Keratinocyte (primary cell): Measurements from ENCODE around the gene PRR15. TPM values are rescaled to one million over a fixed set of nuclear protein-coding genes. Genes with fewer than 3 reads are reported as not detected.

Source experiments
- DNase-seq: peaks from one replicate; pipeline ENCODE4 v3.0.0-alpha.2; 2011; ENCODE audit warnings: low read depth, missing footprints, low spot score
- FAIRE-seq: peaks from 2 replicates; lab custom pipeline; 2011; peaks lifted over from hg19 to GRCh38; lab: Jason Lieb, UNC
- H2AFZ ChIP-seq: 2 replicates; pipeline ENCODE4 v1.6.0; 2012; ENCODE audit warnings: low read length, control low read depth, inconsistent platforms; ENCODE audit not compliant: control insufficient read depth
- H3K27ac ChIP-seq: 2 replicates; pipeline ENCODE4 v1.5.1; 2011; ENCODE audit warnings: low read length; ENCODE audit not compliant: control insufficient read depth, insufficient read depth
- H3K27me3 ChIP-seq: 3 replicates; pipeline ENCODE4 v1.6.0; 2011; ENCODE audit warnings: low read length; ENCODE audit not compliant: control insufficient read depth, insufficient read depth; ENCODE audit errors: extremely low read depth
- H3K36me3 ChIP-seq, 2 experiments: 2 replicates in 1 of 2; 3 replicates in 1 of 2; pipeline ENCODE4 v1.5.1; 2011; ENCODE audit warnings: low read length in 2 of 2, mild to moderate bottlenecking in 1 of 2; ENCODE audit not compliant: control insufficient read depth in 2 of 2, insufficient read depth in 2 of 2; ENCODE audit errors: extremely low read depth in 1 of 2
- H3K4me1 ChIP-seq: 3 replicates; pipeline ENCODE4 v1.5.1; 2011; ENCODE audit warnings: low read length; ENCODE audit not compliant: control insufficient read depth, insufficient read depth; ENCODE audit errors: extremely low read depth
- H3K4me2 ChIP-seq: 3 replicates; pipeline ENCODE4 v1.6.0; 2011; ENCODE audit warnings: low read depth, low read length; ENCODE audit not compliant: control insufficient read depth, insufficient read depth; ENCODE audit errors: extremely low read depth
- H3K4me3 ChIP-seq, 3 experiments: fragments of 200-600 bp in 1 of 3; sonication (generic) in 1 of 3; 2 replicates in 2 of 3; 3 replicates in 1 of 3; pipeline ENCODE4 v1.5.1; 2011 to 2016; ENCODE audit warnings: low read length in 3 of 3, mild to moderate bottlenecking in 3 of 3, control low read depth in 2 of 3, inconsistent platforms in 1 of 3, low read depth in 1 of 3, mixed read lengths in 1 of 3, mixed run types in 1 of 3, moderate library complexity in 1 of 3; ENCODE audit not compliant: control insufficient read depth in 2 of 3, insufficient read depth in 2 of 3; ENCODE audit errors: extremely low read depth in 1 of 3
- H3K79me2 ChIP-seq: 2 replicates; pipeline ENCODE4 v1.6.0; 2012; ENCODE audit warnings: low read length; ENCODE audit not compliant: control insufficient read depth, insufficient read depth
- H3K9ac ChIP-seq: 3 replicates; pipeline ENCODE4 v1.6.0; 2011; ENCODE audit warnings: low read length; ENCODE audit not compliant: control insufficient read depth, insufficient read depth; ENCODE audit errors: extremely low read depth
- H3K9me1 ChIP-seq: 3 replicates; pipeline ENCODE4 v1.6.0; 2011; ENCODE audit warnings: low read length; ENCODE audit not compliant: control insufficient read depth, insufficient read depth; ENCODE audit errors: extremely low read depth
- H3K9me3 ChIP-seq: 2 replicates; pipeline ENCODE4 v1.5.1; 2012; ENCODE audit warnings: low read depth, low read length; ENCODE audit not compliant: control insufficient read depth
- H4K20me1 ChIP-seq: 3 replicates; pipeline ENCODE4 v1.6.0; 2011; ENCODE audit warnings: low read length; ENCODE audit not compliant: control insufficient read depth, insufficient read depth; ENCODE audit errors: extremely low read depth
- CTCF ChIP-seq, 3 experiments: IDR thresholded peaks in 1 of 3; conservative IDR thresholded peaks in 1 of 3; optimal IDR thresholded peaks in 1 of 3; 2 replicates in 2 of 3; 3 replicates in 1 of 3; pipeline versions ENCODE3 to v1.5.1; 2011; ENCODE audit warnings: low read length in 3 of 3, mild to moderate bottlenecking in 3 of 3, moderate library complexity in 2 of 3, control low read depth in 1 of 3, inconsistent platforms in 1 of 3; ENCODE audit not compliant: insufficient read depth in 2 of 3; ENCODE audit errors: extremely low read depth in 1 of 3
- EZH2 ChIP-seq: IDR thresholded peaks from one replicate; pipeline ENCODE4 v1.6.1; 2012; ENCODE audit warnings: inconsistent platforms, mild to moderate bottlenecking, low read length, moderate library complexity
- dilution Hi-C: fragments of 300-500 bp; cut with MboI; formaldehyde crosslinking; loops from one replicate; pipeline ENCODE4 v1.7.0; 2020; ENCODE audit warnings: low sequenced_read_pairs; ENCODE audit not compliant: extremely low pct_ligation_motif_present
- polyA minus RNA-seq, 3 experiments: library from RNA; depleted of rRNA, polyadenylated mRNA; stranded (reverse); fragments of >200 nt; gene quantifications; 1 replicate in 1 of 3; 2 replicates in 1 of 3; 3 replicates in 1 of 3; pipeline ENCODE4 v1.2.3, GENCODE V29; 2011
- polyA plus RNA-seq, 5 experiments: library from polyadenylated mRNA; depleted of rRNA in 3 of 5; stranded (reverse) in 3 of 5; stranded (forward) in 1 of 5; unstranded in 1 of 5; fragments of >200 nt; gene quantifications; 1 replicate in 1 of 5; 2 replicates in 3 of 5; 3 replicates in 1 of 5; pipeline versions ENCODE4 v1.2.1 to v1.2.3, GENCODE V29; 2011 to 2012; ENCODE audit warnings: missing spikeins in 2 of 5, low read depth in 1 of 5, low replicate concordance in 1 of 5

Gene PRR15
- polyA plus RNA-seq: 0.81 to 2.0 TPM (median 1.8 TPM) in 3 replicates
- 0.61 TPM for polyA plus RNA-seq (2011; ENCODE audit: low read depth)
- 1.3 and 1.7 TPM in 2 replicates for polyA plus RNA-seq (2011; cell fraction: cytosol; rRNA removed)
- 1.3 and 2.0 TPM in 2 replicates for polyA plus RNA-seq (2011; cell fraction: nucleus; rRNA removed)
- polyA plus RNA-seq (2012; ENCODE audit: low replicate concordance): 1.5 and 2.1 TPM in 2 replicates
- polyA minus RNA-seq: 0.19 to 0.36 TPM (median 0.20 TPM) in 3 replicates
- polyA minus RNA-seq (2011; cell fraction: cytosol; rRNA and poly(A)+ RNA removed): 1.9 TPM
- 0.47 and 0.84 TPM in 2 replicates for polyA minus RNA-seq (2011; cell fraction: nucleus; rRNA and poly(A)+ RNA removed)

- Histone ChIP-seq H3K9ac (peak within 1 kb of the TSS; percentile 83), H3K27me3 (no peaks in the 10 kb centered on the region), H3K4me2 (peak within 1 kb of the TSS; percentile 99), H3K79me2 (no peaks in the 10 kb centered on the region), H3K4me3 (peak within 1 kb of the TSS; percentile 49 to 83 (median 76)), H3K9me3 (no peaks in the 10 kb centered on the region), H2AFZ (peak within 1 kb of the TSS; percentile 97), H4K20me1 (no peaks in the 10 kb centered on the region), H3K36me3 (no peaks in the 10 kb centered on the region), H3K9me1 (no peaks in the 10 kb centered on the region), H3K4me1 (peaks cover 18% of the 10 kb centered on the region), H3K27ac (peak within 1 kb of the TSS; percentile 91)
- TF ChIP-seq CTCF (optimal IDR thresholded peaks at IDR 0.05 in 1 of 3, IDR thresholded peaks at IDR 0.05 in 1 of 3, conservative IDR thresholded peaks at IDR 0.05 in 1 of 3; ENCODE audit: extremely low read depth in 1 of 3, insufficient read depth in 2 of 3, low read length in 3 of 3) (no peak), EZH2 (no peak)
- FAIRE-seq (peak; percentile 26), DNase-seq (no peak)
- dilution Hi-C loops: no loop called here
These were observed at the start of gene PRR15 for GRCh38 chr7:29563590-29564495. Gene PRR15, plus strand, starts transcription at chr7:29563835. Its CDS starts 2,495 bp downstream, at chr7:29566330.

GRCh38 chr7:29516491-29516890, 47.1 kb upstream of the PRR15 start:
- Histone ChIP-seq H3K4me3 (no peak overlapping the region), H2AFZ (no peak overlapping the region)
- dilution Hi-C loops: no loop called here

More at GRCh38 chr7:29516491-29516890, 47.1 kb upstream of the PRR15 start:
- Histone ChIP-seq H4K20me1 (no peaks in the 10 kb centered on the region), H3K79me2 (no peaks in the 10 kb centered on the region), H3K27ac (no peak overlapping the region), H3K9me1 (no peaks in the 10 kb centered on the region), H3K9me3 (no peaks in the 10 kb centered on the region), H3K36me3 (no peaks in the 10 kb centered on the region), H3K4me2 (no peak overlapping the region), H3K9ac (no peak overlapping the region), H3K4me1 (no peaks in the 10 kb centered on the region), H3K27me3 (no peaks in the 10 kb centered on the region)
- FAIRE-seq (no peak), DNase-seq (no peak)
- TF ChIP-seq CTCF (optimal IDR thresholded peaks at IDR 0.05 in 1 of 3, IDR thresholded peaks at IDR 0.05 in 1 of 3, conservative IDR thresholded peaks at IDR 0.05 in 1 of 3; ENCODE audit: extremely low read depth in 1 of 3, insufficient read depth in 2 of 3, low read length in 3 of 3) (no peak), EZH2 (no peak)
